Bronchial epithelial cell (primary cell): Measurements from ENCODE around the gene LSP1. TPM values are rescaled to one million over a fixed set of nuclear protein-coding genes. Genes with fewer than 3 reads are reported as not detected.

Experiments used
- DNase-seq: peaks from one replicate; pipeline ENCODE4 v3.0.0-alpha.2; 2010; ENCODE audit warnings: low read depth
- FAIRE-seq: peaks from 2 replicates; lab custom pipeline; 2011; peaks lifted over from hg19 to GRCh38; lab: Jason Lieb, UNC
- H3K27me3 ChIP-seq: 2 replicates; pipeline ENCODE4 v1.5.1; 2011; ENCODE audit warnings: low read length; ENCODE audit not compliant: control insufficient read depth, insufficient read depth
- H3K36me3 ChIP-seq: 2 replicates; pipeline ENCODE4 v1.5.1; 2011; ENCODE audit warnings: low read length; ENCODE audit not compliant: control insufficient read depth, insufficient read depth
- H3K4me3 ChIP-seq: 2 replicates; pipeline ENCODE4 v1.5.1; 2011; ENCODE audit warnings: mild to moderate bottlenecking, low read depth, low read length, control low read depth
- total RNA-seq: library from RNA; depleted of rRNA; stranded (reverse); fragments of >200 nt; gene quantifications from 2 replicates; pipeline ENCODE4 v1.2.1, GENCODE V29; 2014
- TF ChIP-seq, protein P1 (sequence below): IDR thresholded peaks from 2 replicates; pipeline ENCODE4 v1.5.1; 2011; ENCODE audit warnings: mild to moderate bottlenecking, moderate library complexity, low read length, control low read depth, inconsistent platforms; ENCODE audit not compliant: insufficient read depth, severe bottlenecking

The LSP1 gene
- total RNA-seq, 1 donor from 2014 or later: 0.26 TPM

DNA sequence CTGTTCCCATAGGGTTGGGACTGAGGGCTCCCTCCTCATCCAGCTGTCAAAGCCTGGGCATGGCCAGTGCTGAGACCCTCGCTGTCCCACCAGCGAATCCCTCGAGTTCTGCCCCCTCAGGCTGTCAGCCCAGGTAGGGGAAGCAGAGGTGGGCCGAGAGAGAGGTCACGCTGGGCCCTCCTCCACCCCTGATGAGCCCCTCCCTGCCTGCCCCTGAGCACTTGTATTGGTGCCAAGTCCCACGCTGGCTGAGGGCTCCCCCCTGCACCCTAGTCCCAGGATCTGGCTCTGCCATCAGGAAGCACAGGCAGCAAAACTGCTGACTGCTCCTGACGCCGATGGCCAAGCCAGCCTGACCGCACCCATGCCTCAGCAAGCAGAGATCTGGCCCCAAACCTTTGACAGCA lies 35.5 kb downstream of the LSP1 start:
- no peak overlapping the region for H3K4me3 ChIP-seq
- FAIRE-seq (no peak), DNase-seq (no peak)
- peaks cover 5% of the 10 kb centered on the region for H3K27me3 ChIP-seq
- H3K36me3 ChIP-seq: no peaks in the 10 kb centered on the region
- TF ChIP-seq, protein P1, sequence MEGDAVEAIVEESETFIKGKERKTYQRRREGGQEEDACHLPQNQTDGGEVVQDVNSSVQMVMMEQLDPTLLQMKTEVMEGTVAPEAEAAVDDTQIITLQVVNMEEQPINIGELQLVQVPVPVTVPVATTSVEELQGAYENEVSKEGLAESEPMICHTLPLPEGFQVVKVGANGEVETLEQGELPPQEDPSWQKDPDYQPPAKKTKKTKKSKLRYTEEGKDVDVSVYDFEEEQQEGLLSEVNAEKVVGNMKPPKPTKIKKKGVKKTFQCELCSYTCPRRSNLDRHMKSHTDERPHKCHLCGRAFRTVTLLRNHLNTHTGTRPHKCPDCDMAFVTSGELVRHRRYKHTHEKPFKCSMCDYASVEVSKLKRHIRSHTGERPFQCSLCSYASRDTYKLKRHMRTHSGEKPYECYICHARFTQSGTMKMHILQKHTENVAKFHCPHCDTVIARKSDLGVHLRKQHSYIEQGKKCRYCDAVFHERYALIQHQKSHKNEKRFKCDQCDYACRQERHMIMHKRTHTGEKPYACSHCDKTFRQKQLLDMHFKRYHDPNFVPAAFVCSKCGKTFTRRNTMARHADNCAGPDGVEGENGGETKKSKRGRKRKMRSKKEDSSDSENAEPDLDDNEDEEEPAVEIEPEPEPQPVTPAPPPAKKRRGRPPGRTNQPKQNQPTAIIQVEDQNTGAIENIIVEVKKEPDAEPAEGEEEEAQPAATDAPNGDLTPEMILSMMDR: no peak

DNA sequence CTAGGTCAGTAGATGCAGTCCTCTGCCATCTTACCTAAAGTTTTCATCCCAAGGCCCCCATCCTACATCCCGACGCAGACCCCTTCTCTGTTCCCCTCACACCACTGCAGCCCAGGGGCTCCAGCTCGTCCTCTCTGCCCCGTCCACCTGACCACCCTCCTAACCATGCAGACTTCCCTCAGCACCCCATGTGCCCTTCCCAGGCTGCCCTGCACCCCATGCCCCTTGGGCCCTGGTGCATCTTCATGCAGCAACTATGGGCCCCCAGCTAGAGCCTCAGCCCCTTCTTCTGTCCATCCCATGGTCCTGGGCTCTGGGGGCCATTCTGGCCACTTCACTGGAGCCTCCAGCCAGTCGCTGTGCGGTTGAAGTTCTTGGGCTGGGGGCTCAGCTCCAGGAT lies 35.9 kb downstream of the LSP1 start:
- Histone ChIP-seq H3K4me3 (no peak overlapping the region), H3K36me3 (no peaks in the 10 kb centered on the region), H3K27me3 (peaks cover 5% of the 10 kb centered on the region)
- TF ChIP-seq, protein P1: no peak
- FAIRE-seq: no peak
- no peak for DNase-seq

DNA sequence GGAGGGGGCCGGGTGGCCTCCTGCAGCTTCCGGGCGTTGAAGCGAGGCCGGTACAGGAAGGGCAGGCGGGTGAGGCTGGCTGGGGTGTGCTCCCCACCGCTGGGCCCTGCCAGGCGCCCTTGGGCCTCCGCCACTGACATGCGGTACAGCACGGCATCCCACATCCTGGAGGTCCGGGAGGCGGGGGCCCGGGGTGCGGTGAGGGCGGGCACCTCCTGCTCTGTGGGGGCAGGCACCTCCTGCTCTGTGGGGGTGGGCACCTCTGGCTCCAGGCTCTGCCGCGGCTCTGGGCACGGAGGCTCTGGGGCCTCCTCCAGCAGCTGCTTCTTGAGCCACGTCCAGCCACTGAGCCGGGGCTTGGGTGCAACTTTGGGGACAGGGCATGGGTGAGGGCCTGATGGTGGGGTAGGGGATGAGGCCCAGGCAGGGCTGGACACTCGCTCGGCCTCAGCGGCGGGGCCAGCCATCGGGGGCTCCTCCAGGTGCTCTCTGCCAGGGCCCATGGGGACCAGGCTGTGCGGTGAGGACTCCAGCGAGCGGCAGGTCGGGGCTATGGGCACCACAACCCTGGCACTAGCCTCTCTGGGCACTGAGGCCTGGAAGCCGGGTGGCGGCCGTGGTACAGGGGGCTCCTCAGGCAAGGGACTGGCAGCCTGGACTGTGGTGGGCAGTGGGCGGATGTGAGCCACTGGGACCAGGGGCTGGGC lies 36.5 kb downstream of the LSP1 start:
- Histone ChIP-seq H3K4me3 (no peak overlapping the region), H3K36me3 (no peaks in the 10 kb centered on the region), H3K27me3 (peaks cover 5% of the 10 kb centered on the region)
- no peak for DNase-seq
- FAIRE-seq: no peak
- TF ChIP-seq, protein P1: no peak

DNA sequence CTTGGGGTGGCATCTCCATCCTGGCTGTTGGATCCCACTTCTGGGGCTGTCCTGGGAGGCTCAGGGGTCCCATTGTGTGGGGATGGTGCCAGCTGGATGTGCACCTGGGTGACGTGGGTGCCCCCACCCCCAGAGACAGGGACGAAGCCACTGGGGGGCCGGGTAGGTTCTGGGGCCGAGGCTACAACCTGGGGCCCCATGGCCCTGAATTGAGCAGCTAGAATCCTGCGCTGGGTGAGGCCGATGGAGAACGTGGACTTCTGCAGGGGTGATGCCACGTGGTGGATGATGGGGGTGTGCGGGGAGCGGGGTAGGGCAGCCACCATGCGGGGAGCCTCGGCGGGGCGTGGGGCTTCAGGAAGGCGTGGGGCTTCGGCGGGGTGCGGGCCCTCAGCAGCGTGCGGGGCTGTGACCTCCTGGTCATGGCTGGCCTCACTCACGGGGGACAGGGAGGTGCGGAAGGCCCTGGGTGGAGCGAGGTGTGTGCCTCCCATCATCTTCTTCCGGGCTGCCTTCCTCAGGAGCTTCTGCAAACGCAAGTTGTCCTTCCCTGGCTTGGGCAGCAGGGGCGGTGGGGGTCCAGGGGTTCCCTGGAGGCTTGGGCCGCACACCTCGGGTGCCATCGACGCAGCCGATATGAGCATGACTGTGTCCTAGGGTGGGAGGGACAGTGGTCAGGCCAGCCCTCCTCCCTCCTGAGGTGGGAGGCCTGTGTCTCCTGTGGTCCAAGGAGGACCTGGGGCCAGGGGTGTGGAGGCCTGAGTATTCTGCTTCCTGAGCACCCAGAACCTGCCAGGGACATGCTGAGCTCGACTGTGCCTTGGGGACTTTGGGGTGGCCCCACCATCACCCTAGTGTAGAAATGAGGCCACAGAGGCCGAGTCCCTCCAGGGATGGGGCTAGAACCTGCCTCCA lies 37.3 kb downstream of the LSP1 start:
- H3K4me3 ChIP-seq: no peak overlapping the region
- TF ChIP-seq, protein P1: no peak
- no peak for FAIRE-seq
- H3K36me3 ChIP-seq: no peaks in the 10 kb centered on the region
- peaks cover 5% of the 10 kb centered on the region for H3K27me3 ChIP-seq
- no peak for DNase-seq

DNA sequence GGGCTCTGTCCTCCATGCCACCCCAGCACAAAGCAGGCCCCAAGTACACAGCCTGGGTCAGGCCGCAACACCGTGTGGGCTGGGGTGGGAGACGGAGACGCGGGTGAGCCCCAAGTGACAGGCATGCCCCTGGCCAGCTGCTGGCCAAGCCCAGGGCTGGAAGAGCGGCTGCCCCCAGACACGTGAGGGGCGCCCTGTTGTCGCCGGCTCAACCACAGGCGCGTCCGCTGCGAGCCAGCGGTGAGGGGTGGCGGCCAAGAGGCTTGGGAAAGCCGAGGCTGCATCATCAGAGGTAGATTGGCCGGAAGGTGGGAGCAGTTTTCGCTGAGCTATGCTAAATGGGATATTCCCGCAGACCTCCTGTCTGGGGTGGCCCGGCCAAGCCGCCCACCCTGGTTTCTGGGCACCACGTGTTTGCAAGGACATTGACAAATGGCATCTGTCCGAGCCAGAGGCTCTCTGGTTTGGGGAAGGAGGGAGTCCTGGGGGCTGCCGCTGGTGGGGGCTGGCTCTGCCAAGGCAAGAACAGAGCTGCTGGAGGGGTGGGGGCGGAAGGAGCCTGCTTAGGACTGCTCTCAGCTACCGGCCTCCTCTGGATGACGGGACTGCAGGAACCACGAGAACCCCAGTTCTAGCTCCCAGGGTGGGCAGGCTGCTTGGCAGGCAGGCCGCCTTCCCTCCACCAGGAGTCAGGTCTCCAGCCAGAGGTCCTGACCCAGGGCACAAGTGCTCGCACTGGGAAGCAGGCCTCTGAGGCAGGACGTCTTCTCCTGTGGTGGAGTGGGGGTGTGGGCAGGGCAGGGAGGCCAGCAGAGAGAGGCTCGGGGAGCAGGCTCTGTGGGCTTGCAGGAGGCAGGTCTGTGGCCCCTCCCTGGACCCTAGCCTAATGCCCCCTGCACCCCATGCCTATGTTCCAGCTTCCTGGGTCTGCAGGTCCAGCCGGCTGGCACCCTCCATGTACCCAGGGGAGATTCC lies 38.3 kb downstream of the LSP1 start:
- H3K4me3 ChIP-seq: no peak overlapping the region
- TF ChIP-seq, protein P1: no peak
- FAIRE-seq (no peak), DNase-seq (no peak)
- H3K27me3 ChIP-seq: peaks cover 5% of the 10 kb centered on the region
- no peaks in the 10 kb centered on the region for H3K36me3 ChIP-seq
